NOMO-1 treated with DMSO at 0.1 percent for 48 hours (cell line): ENCODE data around the gene RNF213.
"Not testable (repeated sequence)": the region's sequence is repeated elsewhere in the genome, so short reads cannot be mapped to it uniquely, and the experiment has no call there.

ENCODE experiments used
- DNase-seq: peaks from one replicate; lab custom pipeline; 2025; ENCODE audit not compliant: unreplicated experiment; lab: John Stamatoyannopoulos, UW

Gene RNF213

DNA sequence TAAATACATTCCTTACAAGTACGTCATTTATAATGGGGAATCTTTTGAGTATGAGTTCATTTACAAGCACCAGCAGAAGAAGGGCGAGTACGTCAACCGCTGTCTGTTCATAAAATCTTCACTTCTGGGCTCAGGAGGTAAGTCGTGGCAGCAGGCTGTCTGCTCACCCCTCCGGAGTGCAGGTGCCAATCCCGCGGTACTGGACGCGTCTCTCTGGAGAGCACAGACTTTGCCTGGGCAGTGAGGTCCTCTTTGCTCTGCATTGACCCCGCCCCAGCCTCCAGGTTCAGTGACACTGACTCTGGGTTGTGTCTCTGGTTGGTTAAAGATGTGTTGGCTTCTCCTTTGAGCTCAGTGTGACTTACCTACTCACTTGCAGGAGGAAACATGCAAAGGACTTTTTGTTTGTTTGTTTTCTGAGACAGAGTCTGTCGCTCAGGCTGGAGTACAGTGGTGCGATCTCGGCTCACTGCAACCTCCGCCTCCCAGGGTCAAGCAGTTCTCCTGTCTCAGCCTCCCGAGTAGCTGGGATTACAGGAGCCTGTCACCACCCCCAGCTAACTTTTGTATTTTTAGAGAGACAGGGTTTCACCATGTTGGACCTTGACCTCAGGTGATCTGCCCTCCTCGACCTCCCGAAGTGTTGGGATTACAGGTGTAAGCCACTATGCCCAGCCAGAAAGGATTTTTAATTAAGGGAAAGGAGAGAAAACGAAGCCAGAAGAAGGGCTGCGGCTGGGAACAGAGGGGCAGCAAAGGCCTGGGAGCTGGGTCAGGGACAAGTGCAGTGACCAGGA is 31.2 kb downstream of the RNF213 start:
- no peak for DNase-seq

DNA sequence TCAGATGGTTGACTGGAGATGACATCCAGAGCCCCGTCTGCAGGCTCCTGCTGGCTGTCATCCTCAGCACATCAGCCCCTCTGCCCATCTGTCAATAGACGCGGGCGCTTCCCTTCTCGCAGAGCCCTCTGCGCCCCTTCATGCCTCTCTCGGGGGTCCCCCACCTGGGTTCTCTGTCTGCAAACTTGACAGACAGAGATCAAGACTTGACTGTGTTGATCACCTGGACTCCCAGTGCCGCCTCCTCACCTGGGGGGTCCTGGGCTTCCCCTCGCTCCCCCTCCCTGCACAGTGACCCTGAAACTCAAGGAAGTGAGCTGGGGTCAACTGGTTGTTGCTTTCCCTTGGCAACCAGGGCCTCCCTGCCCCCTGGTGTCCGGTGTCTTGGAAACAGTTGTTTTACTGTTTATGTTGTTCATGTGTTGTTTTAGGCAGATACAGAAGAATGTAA is 31.9 kb downstream of the RNF213 start:
- DNase-seq, result no peak

DNA sequence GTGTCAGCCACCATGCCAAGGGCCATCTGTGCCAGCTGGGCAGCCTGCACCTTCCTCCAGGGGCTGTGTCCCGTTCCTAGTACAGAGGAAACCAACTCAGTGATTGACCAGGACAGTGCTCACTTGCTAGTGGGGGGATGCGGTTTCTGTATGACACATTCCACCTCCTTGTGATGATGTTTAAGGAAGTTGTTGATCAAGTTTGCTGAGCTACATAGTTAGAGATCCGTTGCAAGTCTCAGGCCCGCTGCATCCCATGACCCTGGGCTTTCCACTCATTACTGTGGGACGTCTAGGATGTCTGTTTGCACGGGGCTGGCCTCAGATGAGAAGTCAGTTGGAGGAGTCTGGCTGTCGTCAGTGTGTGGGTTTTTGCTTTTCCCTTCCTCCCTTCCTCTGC is 33.6 kb downstream of the RNF213 start:
- DNase-seq, result no peak

DNA sequence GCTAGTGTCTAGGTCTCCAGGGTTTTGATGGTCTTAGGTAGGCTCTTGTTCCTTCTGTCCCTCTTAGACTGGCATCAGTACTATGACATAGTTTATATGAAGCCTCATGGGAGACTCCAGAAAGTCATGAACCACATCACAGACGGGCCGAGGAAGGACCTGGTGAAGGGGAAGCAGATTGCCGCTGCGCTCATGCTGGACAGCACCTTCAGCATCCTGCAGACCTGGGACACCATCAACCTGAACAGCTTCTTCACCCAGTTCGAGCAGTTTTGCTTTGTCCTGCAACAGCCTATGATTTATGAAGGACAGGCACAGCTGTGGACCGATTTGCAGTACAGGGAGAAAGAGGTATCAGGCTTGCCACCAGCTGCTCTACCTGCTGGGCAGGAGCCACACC is 34.0 kb downstream of the RNF213 start:
- DNase-seq, result no peak

DNA sequence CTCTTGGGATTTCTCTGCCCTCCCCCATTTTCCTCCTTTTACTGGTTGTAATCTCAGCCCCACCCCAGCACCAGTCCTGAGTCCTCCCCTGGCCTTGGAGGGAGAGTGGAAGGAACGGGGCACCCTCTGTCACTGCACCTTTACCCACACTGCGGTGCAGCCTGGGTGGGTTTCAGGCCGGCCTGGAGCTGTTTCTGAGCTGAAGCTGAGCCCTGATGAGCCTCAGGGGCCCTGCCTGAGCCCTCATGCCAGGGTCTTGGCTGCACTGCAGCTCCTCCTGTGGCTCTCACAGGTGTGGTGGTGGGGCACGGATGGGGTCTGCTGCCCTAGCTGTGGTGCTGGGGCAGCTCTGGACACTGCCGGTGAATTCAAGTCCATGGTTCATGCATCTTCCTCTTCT is 34.5 kb downstream of the RNF213 start:
- no peak for DNase-seq

DNA sequence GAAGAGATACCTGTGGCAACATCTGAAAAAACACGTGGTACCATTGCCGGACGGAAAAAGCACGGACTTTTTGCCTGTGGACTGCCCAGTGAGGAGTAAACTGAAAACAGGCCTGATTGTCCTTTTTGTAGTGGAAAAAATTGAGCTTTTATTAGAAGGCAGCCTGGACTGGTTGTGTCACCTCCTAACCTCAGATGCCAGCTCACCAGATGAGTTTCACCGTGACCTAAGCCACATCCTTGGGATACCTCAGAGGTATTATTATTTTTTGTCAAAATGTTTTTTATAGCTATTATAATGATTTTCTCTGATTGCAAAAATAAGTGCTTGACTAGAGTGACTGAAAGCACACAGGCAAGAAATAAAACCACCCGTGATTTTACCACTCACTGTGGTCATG is 34.9 kb downstream of the RNF213 start:
- DNase-seq, result no peak

DNA sequence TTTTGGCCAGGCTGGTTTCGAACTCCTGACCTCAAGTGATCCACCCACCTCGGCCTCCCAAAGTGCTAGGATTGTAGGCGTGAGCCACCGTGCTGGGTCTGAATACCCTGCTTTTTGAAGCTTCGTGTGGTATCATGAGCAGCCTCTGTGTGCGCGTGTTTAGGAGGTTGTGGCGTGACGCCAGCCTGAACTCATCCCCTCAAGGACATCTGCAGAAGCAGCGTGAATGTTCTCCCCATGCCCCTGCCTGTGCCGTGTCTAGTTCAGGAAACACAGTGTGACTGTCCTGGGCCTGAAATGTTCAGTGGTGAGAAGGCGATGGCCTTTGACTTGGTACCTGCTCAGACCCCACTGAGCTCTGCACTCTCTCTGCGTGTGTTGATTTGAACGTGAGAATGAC is 35.6 kb downstream of the RNF213 start:
- no peak for DNase-seq

DNA sequence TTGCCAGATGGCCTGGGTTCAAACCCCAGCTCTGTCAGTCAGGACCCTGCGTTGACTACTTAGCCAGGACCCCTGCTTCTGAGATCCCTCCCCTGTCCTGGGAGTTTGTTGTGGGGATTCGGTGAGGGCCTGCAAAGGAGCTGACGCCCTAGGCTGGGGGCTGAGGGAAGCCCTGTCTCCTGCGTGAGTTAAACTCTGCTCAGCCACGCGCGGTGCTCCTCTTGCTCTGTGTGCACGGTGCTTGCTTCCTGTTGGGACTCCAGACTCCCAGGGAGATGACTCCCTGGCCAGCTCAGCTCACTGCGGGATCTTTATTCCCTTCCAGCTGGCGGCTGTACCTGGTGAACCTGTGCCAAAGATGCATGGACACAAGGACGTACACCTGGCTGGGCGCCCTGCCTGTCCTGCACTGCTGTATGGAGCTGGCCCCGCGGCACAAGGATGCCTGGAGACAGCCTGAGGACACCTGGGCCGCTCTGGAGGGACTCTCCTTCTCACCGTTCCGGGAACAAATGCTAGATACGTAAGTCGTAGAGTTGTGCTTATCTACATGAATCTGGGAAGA is 37.4 kb downstream of the RNF213 start:
- no peak for DNase-seq

DNA sequence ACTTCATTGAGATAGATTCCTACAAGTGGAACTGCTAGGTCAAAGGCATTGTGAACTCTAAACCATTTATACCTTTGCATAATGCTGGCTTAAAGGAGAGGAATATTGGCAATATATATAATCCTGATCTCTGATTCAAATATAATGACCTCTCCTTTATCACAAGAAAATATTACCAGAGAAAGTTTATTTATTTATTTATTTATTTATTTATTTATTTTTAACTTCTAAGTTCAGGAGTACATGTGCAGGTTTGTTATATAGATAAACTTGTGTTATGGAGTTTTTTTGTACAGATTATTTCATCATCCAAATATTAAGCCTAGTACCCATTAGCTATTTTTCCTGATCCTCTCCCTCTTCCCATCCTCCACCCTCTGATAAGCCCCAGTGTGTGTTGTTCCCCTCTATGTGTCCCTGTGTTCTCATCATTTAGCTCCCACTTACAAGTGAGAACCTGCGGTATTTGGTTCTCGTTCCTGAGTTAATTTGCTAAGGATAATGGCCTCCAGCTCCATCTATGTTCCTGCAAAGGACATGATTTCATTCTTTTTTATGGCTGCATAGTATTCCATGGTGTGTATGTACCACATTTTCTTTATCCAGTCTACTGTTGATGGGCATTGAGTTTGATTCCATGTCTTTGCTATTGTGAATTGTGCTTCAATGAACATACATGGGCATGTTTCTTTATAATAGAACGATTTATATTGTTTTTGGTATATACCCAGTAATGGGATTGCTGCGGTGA is 38.9 kb downstream of the RNF213 start:
- not testable (repeated sequence) for DNase-seq

DNA sequence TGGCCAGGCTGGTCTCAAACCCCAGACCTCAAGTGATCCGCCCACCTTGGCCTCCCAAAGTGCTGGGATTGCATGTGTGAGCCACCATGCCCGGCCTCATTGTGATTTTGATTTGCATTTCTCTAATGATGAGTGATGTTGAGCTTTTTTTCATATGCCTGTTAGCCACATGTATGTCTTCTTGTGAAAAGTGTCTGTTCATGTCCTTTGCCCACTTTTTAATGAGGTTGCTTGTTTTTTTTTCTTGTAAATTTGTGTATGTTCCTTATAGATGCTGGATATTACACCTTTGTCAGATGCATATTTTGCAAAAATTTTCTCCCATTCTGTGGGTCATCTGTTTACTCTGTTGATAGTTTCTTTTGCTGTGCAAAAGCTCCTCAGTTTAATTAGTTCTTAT is 40.1 kb downstream of the RNF213 start:
- DNase-seq, result not testable (repeated sequence)

DNA sequence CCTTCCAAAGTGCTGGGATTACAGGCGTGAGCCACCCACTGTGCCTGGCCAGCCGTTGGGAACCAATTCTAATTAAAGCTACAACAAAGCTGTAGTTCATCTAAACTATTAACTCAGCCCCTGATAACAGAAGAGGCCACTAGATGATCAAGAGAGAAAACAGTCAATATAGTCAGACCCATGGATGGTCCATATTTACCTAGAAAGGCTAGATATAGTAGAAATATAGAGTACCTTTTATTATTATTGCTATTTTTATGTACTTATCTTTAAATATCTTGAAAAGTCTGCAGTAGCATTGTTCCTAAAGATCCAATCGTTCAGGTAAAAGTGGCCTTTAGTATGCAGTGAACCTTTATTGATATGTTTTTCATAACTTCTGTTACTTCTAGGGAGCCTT is 43.2 kb downstream of the RNF213 start:
- no peak for DNase-seq

DNA sequence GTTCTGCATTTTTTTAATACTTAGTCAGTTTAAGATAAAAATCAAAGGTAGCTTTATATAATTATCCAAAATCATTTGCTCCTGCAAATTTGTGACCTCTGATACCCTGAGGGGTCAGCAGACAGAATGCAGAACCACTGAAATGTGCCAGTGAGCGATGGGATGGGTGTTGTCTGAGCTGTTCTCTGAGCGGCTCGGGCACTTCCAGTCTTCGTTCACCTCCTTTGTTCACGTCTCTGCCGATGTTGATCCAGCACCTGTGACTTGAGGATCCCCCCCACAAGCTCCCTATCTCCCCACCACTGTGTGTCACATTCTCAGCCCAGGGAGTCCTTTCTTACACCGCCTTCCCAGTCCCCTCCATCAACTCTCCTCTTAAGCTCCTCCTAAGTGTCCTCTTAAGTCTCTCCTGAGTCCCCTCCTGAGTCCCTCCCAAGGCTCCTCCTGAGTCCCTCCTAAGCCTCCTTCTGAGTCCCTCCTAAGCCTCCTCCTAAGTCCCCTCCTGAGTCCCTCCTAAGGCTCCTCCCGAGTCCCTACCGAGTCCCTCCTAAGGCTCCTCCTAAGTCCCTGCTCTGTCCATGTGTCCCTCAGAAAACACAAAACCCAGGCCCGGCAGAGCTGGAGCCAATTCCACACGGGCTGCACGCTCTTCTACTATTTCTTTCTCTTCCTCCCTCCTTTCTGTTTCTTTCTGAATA is 47.5 kb downstream of the RNF213 start:
- DNase-seq, result no peak

DNA sequence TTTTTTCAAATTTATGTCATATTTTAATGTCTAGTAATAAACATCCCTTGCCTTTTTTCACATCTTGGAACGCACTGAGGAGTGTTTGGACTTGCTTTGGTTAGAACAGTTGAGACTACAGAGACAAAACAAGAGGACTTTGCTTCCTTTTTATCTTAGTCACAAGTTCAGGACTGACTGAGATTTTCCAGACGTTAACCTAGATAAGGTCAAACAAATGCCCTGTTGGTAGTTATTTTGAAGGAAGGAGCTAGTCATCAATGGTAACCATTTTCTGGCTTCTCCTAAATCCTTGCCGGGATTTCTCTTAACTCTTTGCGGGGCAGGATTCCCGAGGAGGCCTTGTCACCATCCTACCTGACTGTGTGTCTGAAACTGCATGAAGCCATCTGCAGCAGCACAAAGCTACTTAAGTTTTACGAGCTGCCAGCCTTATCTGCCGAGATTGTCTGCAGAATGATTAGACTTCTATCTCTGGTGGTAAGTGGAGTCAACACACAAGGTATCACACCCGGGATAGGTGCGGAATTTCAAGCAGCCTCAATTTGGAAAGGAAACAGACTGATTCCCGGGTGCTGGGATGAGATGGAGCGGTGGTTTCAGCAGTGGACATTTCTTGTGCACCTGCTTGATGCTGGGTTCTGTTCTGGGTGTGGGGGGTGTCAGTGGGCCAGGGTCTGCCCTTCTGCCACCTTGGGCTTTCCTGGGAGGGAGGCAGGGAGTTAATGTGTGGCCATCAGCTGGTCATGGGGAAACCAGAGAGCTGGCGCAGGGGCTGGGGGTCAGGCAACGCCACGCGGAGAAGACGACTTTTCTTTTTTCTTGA is 48.3 kb downstream of the RNF213 start:
- no peak for DNase-seq

DNA sequence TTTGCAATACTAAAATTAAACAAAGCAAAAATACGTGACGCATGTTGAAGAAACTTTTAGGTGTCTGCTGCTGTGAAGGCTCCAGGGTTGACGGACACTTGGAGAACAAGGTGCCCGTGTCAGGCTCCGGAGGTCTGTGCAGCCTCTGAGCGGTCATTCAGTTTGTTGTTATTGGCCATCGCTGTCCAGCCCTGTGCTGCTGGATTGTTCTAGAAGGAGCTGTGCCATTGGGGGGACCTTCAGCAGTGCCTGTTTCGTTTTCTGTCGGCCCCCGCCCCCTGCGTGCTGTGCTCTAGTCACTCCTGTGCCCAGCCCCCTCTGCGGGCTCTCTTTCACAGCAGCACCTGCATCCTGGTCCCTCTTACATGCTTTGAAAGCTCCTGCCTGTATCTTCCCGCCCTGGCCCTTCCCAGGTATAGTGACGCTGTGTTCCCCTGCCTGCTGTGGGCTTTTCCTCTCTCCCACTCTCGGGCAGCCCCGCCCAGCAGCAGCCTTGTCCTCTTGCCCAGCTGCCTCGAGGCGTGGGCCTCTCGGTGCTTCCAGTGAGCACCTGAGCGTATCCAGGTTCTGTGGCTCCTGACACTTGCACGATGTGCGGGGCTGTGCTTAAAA is 50.7 kb downstream of the RNF213 start:
- no peak for DNase-seq

DNA sequence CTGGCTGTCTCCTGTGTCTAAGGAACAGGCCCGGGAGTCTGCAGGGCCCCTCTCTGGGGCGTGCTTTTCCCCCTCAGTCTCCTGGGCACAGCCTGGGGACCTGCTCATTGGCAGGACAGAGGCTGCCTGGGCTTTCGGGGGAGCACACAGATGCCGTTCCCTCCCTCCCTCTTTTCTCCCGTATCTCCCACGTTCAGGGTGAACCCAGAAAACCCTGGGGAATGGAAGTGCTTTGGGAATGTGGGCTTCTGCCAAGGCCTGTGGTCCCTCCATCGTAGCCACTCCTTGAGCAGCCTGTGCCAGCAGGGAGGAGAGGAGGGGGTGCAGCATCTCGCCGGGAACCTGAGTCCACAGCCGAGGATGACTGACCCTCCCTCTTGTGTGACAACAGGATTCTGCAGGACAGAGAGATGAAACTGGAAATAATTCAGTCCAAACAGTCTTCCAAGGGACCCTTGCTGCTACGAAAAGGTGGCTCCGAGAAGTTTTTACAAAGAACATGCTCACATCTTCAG is 52.0 kb downstream of the RNF213 start:
- no peak for DNase-seq

DNA sequence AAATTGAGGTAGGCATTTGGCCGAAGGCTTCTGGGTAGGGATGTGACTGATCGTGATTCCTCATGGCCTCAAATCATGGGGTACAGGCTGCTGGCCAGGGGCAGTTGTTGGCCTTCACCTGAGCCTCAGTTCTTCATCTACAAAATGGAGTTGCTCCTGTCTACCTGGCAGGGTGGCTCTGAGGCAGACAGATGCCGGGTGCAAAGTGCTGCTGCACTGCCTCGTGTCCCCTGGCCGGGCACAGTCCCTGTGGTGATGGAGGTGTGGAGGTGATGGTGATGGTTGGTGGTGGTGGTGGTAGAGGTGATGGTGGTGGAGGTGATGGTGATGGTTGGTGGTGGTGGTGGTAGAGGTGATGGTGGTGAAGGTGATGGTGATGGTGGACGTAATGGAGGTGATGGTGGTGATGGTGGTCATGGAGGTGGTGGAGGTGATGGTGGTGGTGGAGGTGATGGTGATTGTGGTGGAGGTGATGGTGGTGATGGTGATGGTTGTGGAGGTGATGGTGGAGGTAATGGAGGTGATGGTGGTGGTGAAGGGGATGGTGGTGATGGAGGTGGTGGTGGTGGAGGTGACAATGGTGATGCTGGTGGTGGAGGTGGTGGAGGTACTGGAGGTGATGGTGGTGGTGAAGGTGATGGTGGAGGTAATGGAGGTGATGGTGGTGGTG is 52.6 kb downstream of the RNF213 start:
- DNase-seq, result no peak

DNA sequence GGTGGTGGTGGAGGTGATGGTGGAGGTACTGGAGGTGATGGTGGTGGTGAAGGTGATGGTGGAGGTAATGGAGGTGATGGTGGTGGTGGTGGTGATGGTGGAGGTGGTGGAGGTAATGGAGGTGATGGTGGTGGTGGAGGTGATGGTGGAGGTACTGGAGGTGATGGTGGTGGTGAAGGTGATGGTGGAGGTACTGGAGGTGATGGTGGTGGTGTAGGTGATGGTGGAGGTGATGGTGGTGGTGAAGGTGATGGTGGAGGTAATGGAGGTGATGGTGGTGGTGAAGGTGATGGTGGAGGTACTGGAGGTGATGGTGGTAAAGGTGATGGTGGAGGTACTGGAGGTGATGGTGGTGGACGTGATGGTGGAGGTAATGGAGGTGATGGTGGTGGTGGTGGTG is 53.3 kb downstream of the RNF213 start:
- not testable (repeated sequence) for DNase-seq

DNA sequence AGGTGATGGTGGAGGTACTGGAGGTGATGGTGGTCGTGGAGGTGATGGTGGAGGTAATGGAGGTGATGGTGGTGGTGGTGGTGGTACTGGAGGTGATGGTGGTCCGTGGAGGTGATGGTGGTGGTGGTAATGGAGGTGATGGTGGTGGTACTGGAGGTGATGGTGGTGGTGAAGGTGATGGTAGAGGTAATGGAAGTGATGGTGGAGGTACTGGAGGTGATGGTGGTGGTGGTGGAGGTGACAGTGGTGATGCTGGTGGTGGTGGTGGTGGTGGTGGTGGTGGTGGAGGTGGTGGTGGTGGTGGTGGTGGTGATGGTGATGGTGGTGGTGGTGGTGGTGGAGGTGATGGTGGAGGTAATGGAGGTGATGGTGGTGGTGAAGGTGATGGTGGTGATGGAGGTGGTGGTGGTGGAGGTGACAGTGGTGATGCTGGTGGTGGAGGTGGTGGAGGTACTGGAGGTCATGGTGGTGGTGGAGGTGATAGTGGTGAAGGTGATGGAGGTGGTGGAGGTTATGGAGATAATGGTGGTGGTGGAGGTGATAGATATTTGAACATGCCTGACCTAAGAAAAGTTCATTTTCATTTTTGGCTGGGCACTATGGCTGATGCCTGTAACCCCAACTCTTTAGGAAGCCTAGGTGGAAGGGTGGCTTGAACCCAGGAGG is 55.0 kb downstream of the RNF213 start:
- DNase-seq, result no peak

DNA sequence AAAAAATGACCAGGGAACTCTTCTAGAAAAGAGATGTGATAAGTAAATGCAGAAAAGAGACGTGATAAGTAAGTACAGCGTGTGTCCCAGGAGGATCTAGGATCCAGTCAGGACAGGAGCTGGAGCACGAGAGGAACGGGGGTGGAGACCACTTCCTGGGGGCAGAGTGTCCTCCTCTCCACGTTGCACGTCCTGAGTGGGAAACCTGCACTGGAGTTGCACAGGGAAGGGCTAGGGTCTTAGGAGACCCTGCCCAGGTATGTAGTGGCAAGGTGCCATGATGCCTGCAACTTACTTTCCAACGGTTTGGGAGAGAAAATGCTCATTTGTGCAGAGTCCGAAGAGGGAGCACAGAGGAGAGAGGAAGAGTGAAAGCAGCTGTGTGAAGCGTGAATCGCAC is 55.8 kb downstream of the RNF213 start:
- no peak for DNase-seq
